Smooth muscle cell (in vitro differentiated cells): ENCODE measurements around the gene C12orf75. TPM values are rescaled to one million over a fixed set of nuclear protein-coding genes. Genes with fewer than 3 reads are reported as not detected.

ENCODE experiments used
- DNase-seq: peaks from one replicate; lab custom pipeline; 2025; ENCODE audit not compliant: unreplicated experiment; lab: John Stamatoyannopoulos, UW
- H2AFZ ChIP-seq: fragments of 200-600 bp; sonication (generic); 2 replicates; pipeline ENCODE4 v1.6.0; 2016; ENCODE audit warnings: antibody characterized with exemption, low read depth, mild to moderate bottlenecking
- H3F3A ChIP-seq: fragments of 200-600 bp; sonication (generic); 2 replicates; pipeline ENCODE4 v1.6.0; 2017; ENCODE audit warnings: antibody characterized with exemption, low read depth
- H3K27ac ChIP-seq: fragments of 200-600 bp; sonication (generic); 2 replicates; pipeline ENCODE4 v1.5.1; 2016; ENCODE audit warnings: low read depth, mild to moderate bottlenecking
- H3K27me3 ChIP-seq: fragments of 200-600 bp; sonication (generic); 2 replicates; pipeline ENCODE4 v1.6.1; 2016; ENCODE audit warnings: low read depth, mild to moderate bottlenecking
- H3K36me3 ChIP-seq: fragments of 200-600 bp; sonication (generic); 2 replicates; pipeline ENCODE4 v1.5.1; 2016; ENCODE audit warnings: low read depth
- H3K4me1 ChIP-seq: fragments of 200-600 bp; sonication (generic); 2 replicates; pipeline ENCODE4 v1.5.1; 2016; ENCODE audit warnings: low read depth
- H3K4me2 ChIP-seq: fragments of 200-600 bp; sonication (generic); 2 replicates; pipeline ENCODE4 v1.6.0; 2016; ENCODE audit warnings: mild to moderate bottlenecking
- H3K4me3 ChIP-seq: fragments of 200-600 bp; sonication (generic); 2 replicates; pipeline ENCODE4 v1.5.1; 2016; ENCODE audit warnings: mild to moderate bottlenecking
- H3K79me2 ChIP-seq: fragments of 200-600 bp; sonication (generic); 2 replicates; pipeline ENCODE4 v1.6.0; 2016; ENCODE audit warnings: low read depth, mild to moderate bottlenecking
- H3K9ac ChIP-seq: fragments of 200-600 bp; sonication (generic); 2 replicates; pipeline ENCODE4 v1.6.0; 2016; ENCODE audit warnings: low read depth
- H3K9me3 ChIP-seq: fragments of 200-600 bp; sonication (generic); replicated peaks from 2 replicates; pipeline ENCODE4 v1.5.1; 2016; ENCODE audit warnings: low read depth
- H4K20me1 ChIP-seq: fragments of 200-600 bp; sonication (generic); 2 replicates; pipeline ENCODE4 v1.6.0; 2016; ENCODE audit warnings: low read depth
- WGBS: methylation state at CpG from one replicate; pipeline ENCODE4 v1.1.7; 2016; ENCODE audit warnings: low lambda C conversion rate; 5-methylcytosine and 5-hydroxymethylcytosine counted together
- polyA plus RNA-seq: library from polyadenylated mRNA; unstranded; fragments of >200 nt; fragmentation: Nextera tagmentation; extraction: Ambion mirVana; gene quantifications from 2 replicates; pipeline ENCODE4 v1.2.1, GENCODE V29; 2016
- total RNA-seq: library from RNA; depleted of rRNA; stranded (reverse); fragments of >200 nt; gene quantifications from 2 replicates; pipeline ENCODE4 v1.2.3, GENCODE V29; 2014
- TF ChIP-seq, protein P1 (sequence below): fragments of 200-600 bp; sonication (generic); IDR thresholded peaks from 2 replicates; pipeline ENCODE4 v1.5.1; 2017; ENCODE audit warnings: borderline replicate concordance, mild to moderate bottlenecking, antibody characterized with exemption; ENCODE audit not compliant: insufficient read depth, poor library complexity, severe bottlenecking

C12orf75 gene
- total and polyA plus RNA-seq, 2 experiments from 2014 or later: 201 to 309 TPM

DNA sequence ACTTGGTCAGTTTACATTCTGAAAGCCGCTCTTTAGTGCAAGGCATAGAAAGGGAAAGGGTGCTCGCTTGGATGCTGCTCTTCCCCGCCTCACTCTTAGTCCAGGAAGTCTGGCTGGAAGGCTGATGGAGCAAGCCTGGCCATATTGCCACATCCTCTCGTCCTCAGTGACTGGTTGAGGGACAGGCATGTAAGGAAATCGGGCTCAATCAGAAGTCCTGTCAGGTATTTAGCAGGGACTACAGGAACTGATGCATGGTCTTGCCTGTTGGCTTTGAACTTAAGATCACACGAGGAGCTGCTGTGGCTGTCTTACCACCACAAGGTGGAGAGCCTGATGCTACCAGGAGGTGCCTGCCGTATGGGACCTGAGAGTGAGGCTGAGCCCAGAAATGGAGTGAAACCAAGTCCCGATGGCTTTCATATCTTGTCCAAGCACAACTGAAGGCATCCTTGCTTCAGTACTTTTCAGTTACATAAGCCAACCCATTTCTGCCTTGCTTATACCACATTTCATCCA, 10.7 kb upstream of the C12orf75 start:
- Histone ChIP-seq H3K9ac (no peak overlapping the region), H3K4me1 (peaks cover 3% of the 10 kb centered on the region), H3K9me3 (no peaks in the 10 kb centered on the region), H3K4me3 (no peak overlapping the region), H4K20me1 (no peaks in the 10 kb centered on the region), H3K79me2 (no peaks in the 10 kb centered on the region), H3K27ac (no peak overlapping the region), H3K4me2 (no peak overlapping the region), H3K36me3 (no peaks in the 10 kb centered on the region), H2AFZ (no peak overlapping the region), H3F3A (peaks cover 11% of the 10 kb centered on the region), H3K27me3 (no peaks in the 10 kb centered on the region)
- no peak for DNase-seq
- 80% methylated on average over 8 of the region's 8 CpGs for WGBS
- TF ChIP-seq, protein P1, sequence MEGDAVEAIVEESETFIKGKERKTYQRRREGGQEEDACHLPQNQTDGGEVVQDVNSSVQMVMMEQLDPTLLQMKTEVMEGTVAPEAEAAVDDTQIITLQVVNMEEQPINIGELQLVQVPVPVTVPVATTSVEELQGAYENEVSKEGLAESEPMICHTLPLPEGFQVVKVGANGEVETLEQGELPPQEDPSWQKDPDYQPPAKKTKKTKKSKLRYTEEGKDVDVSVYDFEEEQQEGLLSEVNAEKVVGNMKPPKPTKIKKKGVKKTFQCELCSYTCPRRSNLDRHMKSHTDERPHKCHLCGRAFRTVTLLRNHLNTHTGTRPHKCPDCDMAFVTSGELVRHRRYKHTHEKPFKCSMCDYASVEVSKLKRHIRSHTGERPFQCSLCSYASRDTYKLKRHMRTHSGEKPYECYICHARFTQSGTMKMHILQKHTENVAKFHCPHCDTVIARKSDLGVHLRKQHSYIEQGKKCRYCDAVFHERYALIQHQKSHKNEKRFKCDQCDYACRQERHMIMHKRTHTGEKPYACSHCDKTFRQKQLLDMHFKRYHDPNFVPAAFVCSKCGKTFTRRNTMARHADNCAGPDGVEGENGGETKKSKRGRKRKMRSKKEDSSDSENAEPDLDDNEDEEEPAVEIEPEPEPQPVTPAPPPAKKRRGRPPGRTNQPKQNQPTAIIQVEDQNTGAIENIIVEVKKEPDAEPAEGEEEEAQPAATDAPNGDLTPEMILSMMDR: no peak

DNA sequence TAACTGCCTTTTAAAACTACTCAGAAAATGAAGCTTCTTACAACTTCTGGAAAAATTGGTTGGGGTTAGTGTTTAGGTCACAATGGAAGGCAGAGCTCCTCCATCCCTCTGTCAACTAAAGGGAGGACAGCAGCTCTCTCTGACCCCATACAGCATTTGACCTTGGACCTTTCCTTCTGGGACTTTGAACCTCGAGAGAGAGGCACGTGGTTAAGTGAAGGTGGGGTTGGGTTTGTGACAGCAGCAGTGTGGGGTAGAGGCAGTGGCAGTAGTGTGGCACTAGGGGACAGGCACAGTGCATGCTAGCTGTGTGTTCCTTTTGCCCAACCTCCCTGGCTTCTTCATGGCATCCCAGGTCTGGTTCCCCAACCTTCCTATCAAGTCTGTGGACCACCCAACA, 9.4 kb upstream of the C12orf75 start:
- Histone ChIP-seq H3F3A (peaks cover 3% of the 10 kb centered on the region), H3K79me2 (no peaks in the 10 kb centered on the region), H3K27me3 (no peaks in the 10 kb centered on the region), H3K27ac (no peak overlapping the region), H3K9me3 (no peaks in the 10 kb centered on the region), H3K4me3 (no peak overlapping the region), H2AFZ (no peak overlapping the region), H3K4me1 (peaks cover 3% of the 10 kb centered on the region), H3K36me3 (no peaks in the 10 kb centered on the region), H4K20me1 (no peaks in the 10 kb centered on the region), H3K9ac (no peak overlapping the region), H3K4me2 (no peak overlapping the region)
- DNase-seq: no peak
- TF ChIP-seq, protein P1: no peak
- 74% methylated on average over 2 of the region's 2 CpGs for WGBS

DNA sequence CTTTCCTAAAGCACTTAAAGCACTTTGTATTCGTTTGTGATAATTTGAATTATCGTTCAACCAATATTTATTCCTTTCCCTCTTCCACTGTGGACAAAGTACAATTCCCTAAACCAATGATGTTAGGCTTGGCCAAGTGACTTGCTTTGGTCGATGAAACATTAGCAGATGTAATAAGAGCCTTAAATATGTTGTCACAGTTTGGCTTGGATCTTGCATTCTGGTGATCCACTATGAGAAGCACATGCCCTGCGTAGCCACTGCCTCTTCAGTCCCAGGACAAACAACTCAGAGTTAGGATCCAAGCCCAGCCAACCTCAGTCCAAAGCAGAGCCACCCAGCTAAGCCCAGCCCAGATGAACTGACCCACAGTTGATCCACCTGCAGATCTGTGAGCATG, 8.4 kb upstream of the C12orf75 start:
- Histone ChIP-seq H3K79me2 (no peaks in the 10 kb centered on the region), H3F3A (no peaks in the 10 kb centered on the region), H4K20me1 (no peaks in the 10 kb centered on the region), H3K9ac (no peak overlapping the region), H3K36me3 (no peaks in the 10 kb centered on the region), H2AFZ (no peak overlapping the region), H3K27me3 (no peaks in the 10 kb centered on the region), H3K9me3 (no peaks in the 10 kb centered on the region), H3K4me1 (no peaks in the 10 kb centered on the region), H3K4me2 (no peak overlapping the region), H3K27ac (no peak overlapping the region), H3K4me3 (no peak overlapping the region)
- TF ChIP-seq, protein P1: no peak
- DNase-seq: no peak
- WGBS: 91% methylated on average over 4 of the region's 4 CpGs

DNA sequence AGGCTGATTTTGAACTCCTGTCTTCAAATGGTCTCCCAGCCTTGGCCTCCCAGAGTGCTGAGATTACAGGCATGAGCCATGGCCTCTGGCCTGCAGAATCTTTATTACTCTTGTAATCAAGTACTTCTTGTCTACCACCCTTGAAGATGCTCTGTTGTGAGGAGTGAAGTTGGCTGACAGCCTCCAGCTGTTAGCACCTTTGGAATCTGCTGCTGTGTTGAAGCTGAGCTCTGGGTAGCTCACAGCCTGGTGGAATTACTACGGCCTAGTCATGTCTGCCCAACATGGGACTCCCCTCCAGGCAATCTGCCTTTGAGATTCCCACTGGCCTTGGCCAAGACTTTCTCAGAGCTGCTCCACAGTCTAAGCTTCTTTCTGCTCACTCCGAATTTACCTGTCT, 5.8 kb upstream of the C12orf75 start:
- no peak overlapping the region for H2AFZ ChIP-seq
- no peaks in the 10 kb centered on the region for H3K4me1 ChIP-seq
- no peaks in the 10 kb centered on the region for H3F3A ChIP-seq
- no peaks in the 10 kb centered on the region for H3K9me3 ChIP-seq
- no peak overlapping the region for H3K4me2 ChIP-seq
- no peaks in the 10 kb centered on the region for H3K36me3 ChIP-seq
- WGBS: 64% methylated on average over 2 of the region's 2 CpGs
- no peak overlapping the region for H3K9ac ChIP-seq
- H3K27me3 ChIP-seq: no peaks in the 10 kb centered on the region
- no peak overlapping the region for H3K4me3 ChIP-seq
- no peak overlapping the region for H3K27ac ChIP-seq
- TF ChIP-seq, protein P1: no peak
- DNase-seq: no peak
- H4K20me1 ChIP-seq: no peaks in the 10 kb centered on the region
- H3K79me2 ChIP-seq: no peaks in the 10 kb centered on the region
